ENCODE measurements around the gene KNG1. TPM values are rescaled to one million over a fixed set of nuclear protein-coding genes. Genes with fewer than 3 reads are reported as not detected.

The KNG1 gene
- total and polyA plus RNA-seq, 2 of the 8 experiments (the other 6 are each of a cell fraction or from before 2014, with no cell fraction given), result 0.05 TPM; not detected in 1

GRCh38 chr3:186789554-186790260 lies 72.5 kb downstream of the KNG1 start:
- Histone ChIP-seq H4K5ac (ENCODE audit: insufficient read length, low read depth, low read length) (no peak overlapping the region), H3K14ac (ENCODE audit: insufficient read length) (no peak overlapping the region), H3K18ac (ENCODE audit: extremely low read depth, low read length) (no peak overlapping the region), H3K4ac (replicated peaks; ENCODE audit: insufficient read length, low read depth, low read length) (no peak overlapping the region), H4K91ac (replicated peaks; ENCODE audit: insufficient read length, low read length) (no peak overlapping the region), H4K20me1 (replicated peaks in 1 of 2; ENCODE audit: control insufficient read depth in 1 of 2, insufficient read depth in 2 of 2, low read length in 2 of 2) (peaks cover 20 to 23% of the 10 kb centered on the region in 2 experiments), H2BK15ac (ENCODE audit: low read length) (no peak overlapping the region), H3K27ac (ENCODE audit: low read depth, low read length) (no peak overlapping the region), H2AK5ac (ENCODE audit: low read depth, low read length) (no peak overlapping the region), H2BK120ac (replicated peaks; ENCODE audit: low read depth, low read length) (no peak overlapping the region), H2BK5ac (ENCODE audit: low read depth, low read length) (no peak overlapping the region), H2BK12ac (ENCODE audit: low read depth, low read length) (no peak overlapping the region), H3K36me3 (ENCODE audit: control insufficient read depth in 2 of 4, insufficient read depth in 4 of 4, low read length in 3 of 4) (peaks cover 42 to 95% (median 81%) of the 10 kb centered on the region in 4 experiments), H3K27me3 (replicated peaks in 1 of 4; ENCODE audit: control insufficient read depth in 3 of 4, extremely low read depth in 1 of 4, insufficient read depth in 3 of 4, low read length in 3 of 4) (no peaks in the 10 kb centered on the region), H3K79me2 (ENCODE audit: control insufficient read depth in 1 of 2, insufficient read depth in 2 of 2, low read length in 2 of 2) (peaks cover 6 to 32% of the 10 kb centered on the region in 2 experiments), H3K4me2 (ENCODE audit: insufficient read depth in 1 of 2, low read depth in 2 of 2, low read length in 2 of 2) (no peak overlapping the region), H3K79me1 (ENCODE audit: low read depth, low read length) (no peaks in the 10 kb centered on the region), H2AFZ (ENCODE audit: low read length) (no peak overlapping the region), H3K4me1 (replicated peaks in 1 of 4; ENCODE audit: control insufficient read depth in 3 of 4, insufficient read depth in 4 of 4, low read length in 3 of 4) (peaks cover 0 to 2% (median 0%) of the 10 kb centered on the region in 4 experiments; a peak in 2 of 7 replicates), H3K56ac (replicated peaks; ENCODE audit: insufficient read length, low read depth, low read length) (no peak overlapping the region), H4K8ac (ENCODE audit: extremely low read depth, insufficient read depth, low read length) (no peak overlapping the region), H2BK20ac (ENCODE audit: low read length) (no peak overlapping the region), H3K4me3 (ENCODE audit: extremely low read depth in 1 of 4, insufficient read depth in 2 of 4, low read depth in 3 of 4, low read length in 4 of 4) (no peak overlapping the region), H3K23ac (ENCODE audit: insufficient read length) (no peak overlapping the region), H3K9ac (replicated peaks in 1 of 4; ENCODE audit: extremely low read depth in 1 of 4, low read depth in 3 of 4, low read length in 3 of 4) (no peak overlapping the region), H3K9me3 (ENCODE audit: insufficient read depth in 2 of 2, low read depth in 1 of 2, low read length in 1 of 2) (no peaks in the 10 kb centered on the region), H3K23me2 (ENCODE audit: low read depth, low read length) (peaks cover 6% of the 10 kb centered on the region)
- ChIA-PET CTCF (ENCODE audit: partially characterized antibody) (interaction anchor here (1.6 kb wide), 1 partner anchor 200 kb away, joined by 7 read pairs; no protein-coding TSS in a partner anchor), POLR2A (ENCODE audit: partially characterized antibody) (interaction anchor here (0.7 to 7.6 kb wide), 29 partner anchors 10 to 856 kb away, joined by 3 to 166 read pairs (median 4); partner anchors contain the start of genes CRYGS, DNAJB11 and RFC4)
- 79% methylated on average over 4 of the region's 4 CpGs; no CpG with 5 or more reads in 1 of the 2 experiments for WGBS, 2 experiments (ENCODE audit: extremely low coverage in 1 of 2, insufficient coverage in 1 of 2, insufficient read length in 1 of 2, insufficient replicate concordance in 2 of 2, low coverage in 1 of 2, low lambda C conversion rate in 2 of 2, missing lambda C conversion rate in 1 of 2)
- FAIRE-seq (no peak), DNase-seq (ENCODE audit: low read depth in 1 of 2, low spot score in 2 of 2) (no peak)
- TF ChIP-seq TCF12 (IDR thresholded peaks at IDR 0.05; ENCODE audit: low read depth, low read length) (no peak), NANOG (IDR thresholded peaks at IDR 0.05; ENCODE audit: insufficient read depth, low read depth, low read length, poor library complexity, severe bottlenecking) (no peak), GABPA (IDR thresholded peaks at IDR 0.05; ENCODE audit: borderline replicate concordance, insufficient read depth, low read length) (no peak), SAP30 (IDR thresholded peaks at IDR 0.05; ENCODE audit: insufficient read depth, insufficient replicate concordance, low read length) (no peak), ATF3 (IDR thresholded peaks at IDR 0.05; ENCODE audit: insufficient read depth, low read depth, low read length) (no peak), USF2 (IDR thresholded peaks at IDR 0.05; ENCODE audit: low read length) (no peak; the same call in 1 of the 2 replicates), RAD21 (IDR thresholded peaks at IDR 0.05 in 1 of 2, conservative IDR thresholded peaks at IDR 0.05 in 1 of 2; ENCODE audit: low read depth in 2 of 2, low read length in 2 of 2) (no peak), KDM5A (IDR thresholded peaks at IDR 0.05; ENCODE audit: low read length) (no peak), ASH2L (IDR thresholded peaks at IDR 0.05; ENCODE audit: low read length) (no peak), CBX8 (IDR thresholded peaks at IDR 0.05; ENCODE audit: borderline replicate concordance, low read depth, low read length) (no peak)

Data from H1 (cell line).